Measurements from ENCODE around the gene SPTLC3. TPM values are rescaled to one million over a fixed set of nuclear protein-coding genes. Genes with fewer than 3 reads are reported as not detected.

SPTLC3 gene
- total and polyA plus RNA-seq, 8 donors, result 1.1 to 33.9 (median 2.1) TPM; not detected in 1

DNA sequence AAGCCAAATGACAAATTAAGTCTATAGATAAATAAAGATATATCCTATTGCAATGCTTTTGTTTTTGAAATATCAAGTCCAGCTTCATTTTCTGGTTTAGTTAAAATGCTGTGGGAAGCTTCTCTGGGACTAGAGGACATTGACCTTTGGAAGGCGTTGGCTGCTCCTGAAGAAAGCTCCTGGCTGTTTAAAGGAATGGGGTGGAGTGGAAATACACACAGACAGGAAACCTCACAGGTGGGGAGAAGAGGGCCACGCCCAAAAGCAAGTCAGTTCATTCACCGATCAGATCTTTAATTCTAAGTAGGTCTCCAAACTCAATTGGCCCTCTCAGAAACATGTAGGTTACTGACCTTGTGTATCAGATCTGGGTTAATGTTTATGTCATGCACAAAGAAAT is 59.6 kb downstream of the SPTLC3 start:
- 21 to 46% (median 28%) methylated on average over 3 of the region's 3 CpGs for WGBS, 5 donors
- intact Hi-C loops (cut with DNase I; ENCODE audit: low total_unique reads), result no loop called here

DNA sequence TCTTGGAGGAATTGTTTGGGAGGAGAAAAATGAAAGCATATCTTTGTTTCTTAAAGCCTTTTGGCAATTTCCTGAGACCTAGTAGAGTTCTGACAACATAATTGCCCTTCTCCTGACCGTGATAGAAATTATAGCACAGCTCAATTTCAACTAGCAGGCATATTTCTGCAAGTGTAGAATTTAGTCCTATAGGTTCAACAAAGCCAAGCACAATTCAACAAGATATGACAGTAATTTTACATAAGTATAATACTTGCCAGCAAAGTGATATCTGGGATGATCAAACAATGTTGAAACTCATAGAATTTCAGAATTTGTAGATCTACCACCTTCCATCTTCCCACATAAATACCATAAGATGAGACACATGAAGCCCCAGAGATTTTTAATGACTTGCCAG is 73.1 kb downstream of the SPTLC3 start:
- no peaks in the 10 kb centered on the region for H3K9me3 ChIP-seq
- DNase-seq, result no peak
- intact Hi-C loops (cut with DNase I; ENCODE audit: low total_unique reads), result no loop called here
- peaks cover 0 to 5% (median 0%) of the 10 kb centered on the region in 4 donors for H3K36me3 ChIP-seq
- no peak overlapping the region for H3K4me3 ChIP-seq
- no peak overlapping the region for H3K27ac ChIP-seq
- TF ChIP-seq POLR2A (IDR thresholded peaks at IDR 0.05), result no peak
- 77 to 90% (median 85%) methylated on average over 1 of the region's 1 CpG for WGBS, 5 donors
- H3K4me1 ChIP-seq, result no peaks in the 10 kb centered on the region
- H3K27me3 ChIP-seq, result no peaks in the 10 kb centered on the region

More for the DNA sequence above, 59.6 kb downstream of the SPTLC3 start:
- Histone ChIP-seq H3K4me3 (no peak overlapping the region), H3K36me3 (no peaks in the 10 kb centered on the region), H3K4me1 (no peaks in the 10 kb centered on the region), H3K27ac (no peak overlapping the region), H3K27me3 (no peaks in the 10 kb centered on the region), H3K9me3 (peaks cover 0 to 8% (median 4%) of the 10 kb centered on the region in 4 donors)
- TF ChIP-seq EP300 (IDR thresholded peaks at IDR 0.05) (no peak), POLR2AphosphoS5 (IDR thresholded peaks at IDR 0.05) (no peak), POLR2A (IDR thresholded peaks at IDR 0.05) (no peak)
- TF ChIP-seq, protein P1, sequence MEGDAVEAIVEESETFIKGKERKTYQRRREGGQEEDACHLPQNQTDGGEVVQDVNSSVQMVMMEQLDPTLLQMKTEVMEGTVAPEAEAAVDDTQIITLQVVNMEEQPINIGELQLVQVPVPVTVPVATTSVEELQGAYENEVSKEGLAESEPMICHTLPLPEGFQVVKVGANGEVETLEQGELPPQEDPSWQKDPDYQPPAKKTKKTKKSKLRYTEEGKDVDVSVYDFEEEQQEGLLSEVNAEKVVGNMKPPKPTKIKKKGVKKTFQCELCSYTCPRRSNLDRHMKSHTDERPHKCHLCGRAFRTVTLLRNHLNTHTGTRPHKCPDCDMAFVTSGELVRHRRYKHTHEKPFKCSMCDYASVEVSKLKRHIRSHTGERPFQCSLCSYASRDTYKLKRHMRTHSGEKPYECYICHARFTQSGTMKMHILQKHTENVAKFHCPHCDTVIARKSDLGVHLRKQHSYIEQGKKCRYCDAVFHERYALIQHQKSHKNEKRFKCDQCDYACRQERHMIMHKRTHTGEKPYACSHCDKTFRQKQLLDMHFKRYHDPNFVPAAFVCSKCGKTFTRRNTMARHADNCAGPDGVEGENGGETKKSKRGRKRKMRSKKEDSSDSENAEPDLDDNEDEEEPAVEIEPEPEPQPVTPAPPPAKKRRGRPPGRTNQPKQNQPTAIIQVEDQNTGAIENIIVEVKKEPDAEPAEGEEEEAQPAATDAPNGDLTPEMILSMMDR (IDR thresholded peaks at IDR 0.05), result no peak
- peak in 1 of 2 donors; percentile 64 for DNase-seq

DNA sequence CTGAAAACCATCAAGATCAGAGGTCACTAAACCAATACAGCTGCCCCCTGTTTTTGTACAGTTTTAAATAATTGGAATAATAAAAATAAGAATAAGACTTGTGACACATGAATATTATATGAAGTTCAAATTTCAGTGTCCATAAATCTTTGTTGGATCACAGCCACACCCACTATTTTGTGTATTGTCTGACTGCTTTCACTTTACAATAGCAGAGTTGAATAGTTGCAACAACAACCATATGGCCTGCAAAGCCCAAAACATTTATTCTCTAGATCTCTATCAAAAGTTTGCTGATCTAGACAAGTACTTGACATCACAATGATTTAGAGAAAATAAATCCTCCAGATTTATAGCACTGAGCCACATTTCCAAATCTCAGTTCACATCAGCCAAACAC is 73.6 kb downstream of the SPTLC3 start:
- TF ChIP-seq POLR2A (IDR thresholded peaks at IDR 0.05) (no peak), POLR2AphosphoS5 (IDR thresholded peaks at IDR 0.05) (no peak), EP300 (IDR thresholded peaks at IDR 0.05) (no peak)
- TF ChIP-seq, protein P1 (IDR thresholded peaks at IDR 0.05), result no peak
- Histone ChIP-seq H3K27me3 (no peaks in the 10 kb centered on the region), H3K4me3 (no peak overlapping the region), H3K36me3 (peaks cover 0 to 5% (median 0%) of the 10 kb centered on the region in 4 donors), H3K9me3 (no peaks in the 10 kb centered on the region), H3K27ac (no peak overlapping the region), H3K4me1 (no peaks in the 10 kb centered on the region)
- intact Hi-C loops (cut with DNase I; ENCODE audit: low total_unique reads), result no loop called here
- DNase-seq, result no peak

DNA sequence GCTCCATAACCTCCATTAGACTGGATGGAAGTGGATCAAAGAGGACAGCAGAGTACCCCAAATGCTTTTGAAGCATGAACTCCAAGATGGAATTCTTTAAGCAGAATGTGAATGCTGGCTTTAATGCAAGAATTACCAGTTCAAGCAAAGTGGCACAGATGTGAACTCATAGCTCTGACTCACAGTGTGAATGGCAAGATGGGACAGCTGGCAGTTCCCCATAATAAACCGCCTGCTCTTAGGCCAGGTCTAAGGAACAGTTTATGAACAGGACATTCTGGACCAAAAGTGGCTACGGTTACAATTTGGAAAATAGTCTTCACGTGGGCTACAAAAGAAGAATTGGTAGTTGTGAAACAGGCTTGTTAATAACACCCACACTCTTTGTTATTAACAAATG is 76.5 kb downstream of the SPTLC3 start:
- Histone ChIP-seq H3K27me3 (no peaks in the 10 kb centered on the region), H3K4me1 (no peaks in the 10 kb centered on the region), H3K9me3 (no peaks in the 10 kb centered on the region), H3K27ac (no peak overlapping the region), H3K36me3 (no peaks in the 10 kb centered on the region), H3K4me3 (no peak overlapping the region)
- no peak for DNase-seq
- WGBS, 5 donors, result 60 to 88% (median 80%) methylated on average over 3 of the region's 3 CpGs
- TF ChIP-seq, protein P1 (IDR thresholded peaks at IDR 0.05), result no peak
- no peak for TF ChIP-seq POLR2AphosphoS5 (IDR thresholded peaks at IDR 0.05)
- TF ChIP-seq EP300 (IDR thresholded peaks at IDR 0.05), result no peak
- no peak for TF ChIP-seq POLR2A (IDR thresholded peaks at IDR 0.05)
- intact Hi-C loops (cut with DNase I; ENCODE audit: low total_unique reads), result no loop called here

DNA sequence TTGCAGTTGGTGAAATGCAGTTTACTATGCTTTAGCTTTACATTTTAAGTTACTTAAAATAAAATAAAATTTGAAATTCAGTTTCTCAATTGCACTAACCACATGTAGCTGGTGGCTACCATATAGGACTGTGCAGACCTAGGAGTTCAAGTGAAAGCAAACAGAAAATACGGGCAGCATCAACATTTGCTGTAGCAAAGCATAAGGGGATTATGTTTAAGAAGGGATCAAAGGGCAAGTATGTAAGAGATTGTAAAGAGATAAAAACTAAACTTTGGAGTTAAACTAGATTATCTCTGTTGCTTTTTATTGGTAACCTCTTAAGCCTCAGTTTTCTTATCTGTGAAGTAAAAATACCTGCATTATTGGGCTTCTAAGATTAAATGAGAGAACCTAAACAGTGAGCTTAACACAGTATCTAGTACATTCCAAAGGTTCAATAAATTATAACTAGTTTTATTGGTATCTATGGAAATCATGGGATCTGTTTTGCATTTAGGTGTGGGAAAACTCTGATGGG is 81.2 kb downstream of the SPTLC3 start:
- H3K4me1 ChIP-seq, result no peaks in the 10 kb centered on the region
- H3K9me3 ChIP-seq, result no peaks in the 10 kb centered on the region
- no peak overlapping the region for H3K4me3 ChIP-seq
- H3K27me3 ChIP-seq, result no peaks in the 10 kb centered on the region
- no peak for DNase-seq
- no peak overlapping the region for H3K27ac ChIP-seq
- peaks cover 0 to 15% (median 11%) of the 10 kb centered on the region in 4 donors for H3K36me3 ChIP-seq
- intact Hi-C loops (cut with DNase I; ENCODE audit: low total_unique reads), result no loop called here
- TF ChIP-seq POLR2AphosphoS5 (IDR thresholded peaks at IDR 0.05) (no peak), EP300 (IDR thresholded peaks at IDR 0.05) (no peak), POLR2A (IDR thresholded peaks at IDR 0.05) (no peak)
- TF ChIP-seq, protein P1 (IDR thresholded peaks at IDR 0.05), result no peak
- WGBS, 5 donors, result 21 to 56% (median 39%) methylated on average over 1 of the region's 1 CpG
